GM12872 (cell line): ENCODE measurements around the gene ANAPC10.

Experiments
- TF ChIP-seq, protein P1 (sequence below): IDR thresholded peaks from 3 replicates; pipeline ENCODE4 v1.5.1; 2011; ENCODE audit warnings: low read depth, mild to moderate bottlenecking, low read length, moderate library complexity; ENCODE audit not compliant: insufficient read depth

Gene ANAPC10, protein sequence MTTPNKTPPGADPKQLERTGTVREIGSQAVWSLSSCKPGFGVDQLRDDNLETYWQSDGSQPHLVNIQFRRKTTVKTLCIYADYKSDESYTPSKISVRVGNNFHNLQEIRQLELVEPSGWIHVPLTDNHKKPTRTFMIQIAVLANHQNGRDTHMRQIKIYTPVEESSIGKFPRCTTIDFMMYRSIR

DNA sequence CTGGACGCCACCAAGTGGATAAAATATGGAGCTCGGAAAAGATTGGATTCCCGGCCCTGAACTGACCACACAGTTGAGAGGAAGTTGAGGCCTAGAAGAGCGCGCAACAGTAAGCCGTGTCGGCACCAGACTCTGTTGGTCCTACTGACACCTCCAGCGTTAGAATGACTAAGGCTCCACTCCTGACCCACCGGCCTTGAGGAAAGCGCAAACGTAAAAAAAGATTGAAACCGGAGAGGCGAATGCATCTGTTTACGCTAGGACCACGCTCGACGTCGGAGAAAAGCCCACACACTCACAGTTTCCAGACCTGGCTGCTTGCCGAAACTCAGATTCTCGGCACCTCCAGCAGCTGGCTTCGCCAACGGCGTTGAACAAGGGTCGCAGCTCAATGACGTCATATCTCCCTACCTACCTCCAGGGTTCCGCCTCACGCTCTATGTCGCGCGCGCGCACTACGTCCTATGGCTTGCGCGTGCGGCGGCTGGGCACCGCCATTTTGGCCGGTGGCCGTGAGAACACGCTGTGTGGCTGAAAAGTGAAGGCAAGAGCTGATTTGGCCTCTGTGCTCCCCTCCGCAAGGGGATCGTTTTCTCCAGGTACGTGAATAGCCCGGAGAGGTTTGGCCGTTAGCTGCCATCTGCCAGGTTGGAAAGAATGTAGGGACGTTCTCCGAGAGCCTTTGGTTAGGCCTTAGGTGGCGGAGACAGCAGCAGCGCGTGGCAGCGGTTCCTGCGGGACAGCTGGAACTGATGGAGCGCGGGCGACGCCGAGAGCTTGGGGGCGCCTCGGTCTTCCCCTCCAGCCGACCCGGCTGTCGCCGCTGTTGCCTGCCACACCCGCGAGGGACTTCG, at the start of gene ANAPC10, which contains the start of gene ABCE1:
Gene ANAPC10, minus strand, starts transcription at position 376 of the 854 bp plus-strand sequence. CDS start 2,097 bp downstream, outside the sequence.
Gene ABCE1, plus strand, starts transcription at position 491 of the 854 bp plus-strand sequence. CDS start 6,102 bp downstream, outside the sequence.
- TF ChIP-seq, protein P1, sequence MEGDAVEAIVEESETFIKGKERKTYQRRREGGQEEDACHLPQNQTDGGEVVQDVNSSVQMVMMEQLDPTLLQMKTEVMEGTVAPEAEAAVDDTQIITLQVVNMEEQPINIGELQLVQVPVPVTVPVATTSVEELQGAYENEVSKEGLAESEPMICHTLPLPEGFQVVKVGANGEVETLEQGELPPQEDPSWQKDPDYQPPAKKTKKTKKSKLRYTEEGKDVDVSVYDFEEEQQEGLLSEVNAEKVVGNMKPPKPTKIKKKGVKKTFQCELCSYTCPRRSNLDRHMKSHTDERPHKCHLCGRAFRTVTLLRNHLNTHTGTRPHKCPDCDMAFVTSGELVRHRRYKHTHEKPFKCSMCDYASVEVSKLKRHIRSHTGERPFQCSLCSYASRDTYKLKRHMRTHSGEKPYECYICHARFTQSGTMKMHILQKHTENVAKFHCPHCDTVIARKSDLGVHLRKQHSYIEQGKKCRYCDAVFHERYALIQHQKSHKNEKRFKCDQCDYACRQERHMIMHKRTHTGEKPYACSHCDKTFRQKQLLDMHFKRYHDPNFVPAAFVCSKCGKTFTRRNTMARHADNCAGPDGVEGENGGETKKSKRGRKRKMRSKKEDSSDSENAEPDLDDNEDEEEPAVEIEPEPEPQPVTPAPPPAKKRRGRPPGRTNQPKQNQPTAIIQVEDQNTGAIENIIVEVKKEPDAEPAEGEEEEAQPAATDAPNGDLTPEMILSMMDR, result no peak

DNA sequence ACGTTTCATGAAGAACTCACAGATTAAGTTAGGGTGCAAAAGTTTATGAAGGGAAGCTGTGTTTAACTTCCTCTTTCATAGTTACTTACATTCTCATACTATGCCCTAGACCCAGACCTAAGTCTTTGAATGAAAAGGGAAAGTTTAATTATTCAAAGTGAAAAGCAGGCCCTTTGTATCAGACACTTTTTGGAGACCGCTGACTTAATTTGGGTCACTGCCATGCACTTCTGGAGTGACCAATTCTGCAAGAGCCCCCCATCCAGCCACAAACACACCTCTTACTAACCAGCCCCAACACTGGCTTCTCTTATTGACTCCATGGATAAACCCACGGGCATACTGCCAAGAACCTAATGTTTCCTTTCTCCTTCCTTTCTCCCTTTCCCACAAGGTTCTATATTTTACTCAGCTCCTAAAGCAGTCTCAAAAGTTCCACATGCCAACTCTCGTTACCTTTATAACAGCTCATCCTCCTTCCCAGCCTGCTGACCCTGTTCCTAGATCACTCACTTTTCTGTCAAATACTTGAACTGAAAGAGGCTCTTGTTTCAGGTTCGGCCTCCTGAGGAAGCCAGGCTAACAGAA, 34.6 kb upstream of the ANAPC10 start:
- TF ChIP-seq, protein P1, result no peak

DNA sequence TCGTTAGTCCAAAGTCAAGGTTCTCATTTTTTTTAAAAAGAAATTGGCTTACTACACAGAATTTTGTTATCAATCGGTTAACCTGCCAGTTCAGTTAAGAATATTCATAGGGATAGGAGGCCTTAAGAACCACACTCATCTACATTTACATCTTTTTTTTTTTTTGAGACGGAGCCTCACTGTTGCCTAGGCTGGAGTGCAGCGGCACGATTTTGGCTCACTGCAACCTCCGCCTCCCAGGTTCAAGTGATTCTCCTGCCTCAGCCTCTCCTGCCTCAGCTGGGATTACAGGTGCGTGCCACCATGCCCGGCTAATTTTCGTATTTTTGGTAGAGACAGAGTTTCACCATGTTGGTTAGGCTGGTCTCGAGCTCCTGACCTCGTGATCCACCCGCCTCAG, 33.9 kb upstream of the ANAPC10 start:
- TF ChIP-seq, protein P1, result no peak

DNA sequence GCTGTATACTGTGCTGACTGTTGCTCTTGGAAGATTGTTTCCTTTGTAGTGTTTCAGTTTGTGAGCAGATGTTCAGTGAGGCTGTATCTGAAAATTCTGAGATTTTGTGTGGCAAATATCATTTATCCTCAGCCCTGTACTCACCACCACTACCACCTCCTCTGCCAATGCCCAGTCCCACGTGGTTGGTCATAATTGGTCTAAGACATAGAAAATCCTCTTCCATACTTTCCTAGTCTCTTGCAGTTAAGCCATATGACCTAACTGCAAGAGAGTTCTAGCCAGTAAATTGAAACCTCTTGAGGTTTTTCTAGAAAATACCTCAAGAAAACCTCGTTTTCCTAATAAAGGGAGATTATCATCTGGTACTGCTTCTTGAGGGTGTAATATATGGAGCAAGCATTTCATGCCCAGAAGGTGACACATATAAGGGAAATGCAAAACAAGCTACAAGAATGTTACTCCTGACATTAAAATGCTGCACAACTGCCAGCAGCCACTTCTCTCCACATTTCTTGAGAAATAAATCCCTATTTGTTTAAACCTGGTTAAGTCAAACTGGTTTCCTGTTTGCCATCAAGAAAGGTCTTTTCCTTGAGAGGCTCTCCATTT, 32.9 kb upstream of the ANAPC10 start:
- TF ChIP-seq, protein P1, result no peak

DNA sequence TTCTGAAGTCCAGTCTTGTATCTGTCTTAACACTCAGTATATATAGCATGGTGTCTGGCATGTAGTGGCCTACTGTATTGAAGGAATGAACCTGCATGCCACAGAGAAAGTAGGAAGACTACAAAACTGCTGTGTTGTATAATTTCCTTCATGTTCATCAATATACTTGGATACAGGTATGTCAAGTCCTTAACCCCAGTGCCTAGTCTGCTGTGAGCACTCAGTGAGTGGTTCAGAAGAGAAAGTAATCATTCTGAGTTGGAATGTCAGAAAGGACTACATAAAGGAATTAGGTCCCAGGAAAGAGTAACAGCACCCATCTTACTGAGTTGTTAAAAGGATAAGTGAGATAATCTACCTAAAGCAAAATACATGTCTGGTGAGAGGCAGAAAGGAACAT, 32.1 kb upstream of the ANAPC10 start:
- TF ChIP-seq, protein P1, result no peak

DNA sequence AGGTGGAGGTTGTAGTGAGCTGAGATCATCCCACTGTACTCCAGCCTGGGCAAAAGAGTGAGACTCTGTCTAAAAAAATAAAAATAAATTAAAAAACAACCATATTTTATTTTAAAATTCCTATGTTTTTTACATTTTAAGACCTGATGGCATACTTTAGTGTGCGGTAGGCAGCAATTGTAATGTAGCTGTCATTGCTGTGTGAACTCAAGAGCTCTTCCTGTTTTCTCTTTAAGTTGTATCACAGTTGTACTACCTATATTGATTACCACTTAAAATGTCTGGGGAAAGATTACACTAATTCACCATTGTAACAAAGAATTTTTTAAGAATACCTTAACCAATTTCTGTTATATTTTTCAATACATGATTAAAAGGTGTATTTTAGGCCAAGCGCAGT, 27.4 kb upstream of the ANAPC10 start:
- TF ChIP-seq, protein P1, result no peak

DNA sequence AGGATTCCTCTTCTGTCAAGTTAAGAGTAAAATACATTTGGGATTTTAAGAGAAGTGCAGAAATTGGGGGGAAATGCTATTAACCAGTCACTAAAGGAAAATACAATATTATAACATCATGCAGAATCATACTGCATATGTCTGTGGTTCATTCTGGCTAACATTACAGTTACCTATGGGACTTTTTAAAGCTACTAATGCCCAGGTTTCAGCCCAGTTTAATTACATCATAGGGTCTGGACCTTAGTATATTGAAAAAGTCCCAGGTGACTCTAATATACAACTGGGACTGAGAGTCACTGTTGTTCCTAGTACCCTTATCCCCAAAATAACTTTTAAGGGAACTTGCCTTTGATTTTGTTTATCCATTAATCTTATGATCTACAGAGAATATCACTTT, 10.1 kb upstream of the ANAPC10 start:
- TF ChIP-seq, protein P1, result no peak
